Chondrocyte (in vitro differentiated cells): ENCODE data around the gene UBA52. TPM values are rescaled to one million over a fixed set of nuclear protein-coding genes. Genes with fewer than 3 reads are reported as not detected.

ENCODE experiments used
- DNase-seq: peaks from one replicate; pipeline ENCODE4 v3.0.0; 2021; ENCODE audit warnings: mixed read lengths, low spot score
- H3K27ac Mint-ChIP-seq: one replicate; pipeline ENCODE4 v1.8.0; 2021; ENCODE audit warnings: mild to moderate bottlenecking, moderate library complexity, mixed read lengths; ENCODE audit not compliant: unreplicated experiment
- H3K27me3 Mint-ChIP-seq: 2 replicates; pipeline ENCODE4 v1.8.0; 2021; ENCODE audit warnings: low read depth, mixed read lengths
- H3K36me3 Mint-ChIP-seq: 2 replicates; pipeline ENCODE4 v1.8.0; 2021; ENCODE audit warnings: low read depth, mixed read lengths
- H3K4me1 Mint-ChIP-seq: 2 replicates; pipeline ENCODE4 v1.8.0; 2021; ENCODE audit warnings: low read depth, mild to moderate bottlenecking, mixed read lengths
- H3K4me3 Mint-ChIP-seq: one replicate; pipeline ENCODE4 v1.8.0; 2021; ENCODE audit warnings: mild to moderate bottlenecking, moderate library complexity, mixed read lengths; ENCODE audit not compliant: unreplicated experiment
- H3K9me3 Mint-ChIP-seq: 2 replicates; pipeline ENCODE4 v1.8.0; 2021; ENCODE audit warnings: low read depth, mixed read lengths
- CTCF ChIP-seq: fragments of 200-600 bp; sonication (generic); IDR thresholded peaks from 2 replicates; pipeline ENCODE4 v1.5.0; 2021; ENCODE audit warnings: antibody characterized with exemption, mild to moderate bottlenecking, moderate library complexity
- total RNA-seq: library from RNA; stranded (reverse); gene quantifications from 3 replicates; pipeline ENCODE4 v1.2.1, GENCODE V29; 2021

UBA52 gene
- total RNA-seq, 1 donor from 2014 or later: 749 TPM

DNA sequence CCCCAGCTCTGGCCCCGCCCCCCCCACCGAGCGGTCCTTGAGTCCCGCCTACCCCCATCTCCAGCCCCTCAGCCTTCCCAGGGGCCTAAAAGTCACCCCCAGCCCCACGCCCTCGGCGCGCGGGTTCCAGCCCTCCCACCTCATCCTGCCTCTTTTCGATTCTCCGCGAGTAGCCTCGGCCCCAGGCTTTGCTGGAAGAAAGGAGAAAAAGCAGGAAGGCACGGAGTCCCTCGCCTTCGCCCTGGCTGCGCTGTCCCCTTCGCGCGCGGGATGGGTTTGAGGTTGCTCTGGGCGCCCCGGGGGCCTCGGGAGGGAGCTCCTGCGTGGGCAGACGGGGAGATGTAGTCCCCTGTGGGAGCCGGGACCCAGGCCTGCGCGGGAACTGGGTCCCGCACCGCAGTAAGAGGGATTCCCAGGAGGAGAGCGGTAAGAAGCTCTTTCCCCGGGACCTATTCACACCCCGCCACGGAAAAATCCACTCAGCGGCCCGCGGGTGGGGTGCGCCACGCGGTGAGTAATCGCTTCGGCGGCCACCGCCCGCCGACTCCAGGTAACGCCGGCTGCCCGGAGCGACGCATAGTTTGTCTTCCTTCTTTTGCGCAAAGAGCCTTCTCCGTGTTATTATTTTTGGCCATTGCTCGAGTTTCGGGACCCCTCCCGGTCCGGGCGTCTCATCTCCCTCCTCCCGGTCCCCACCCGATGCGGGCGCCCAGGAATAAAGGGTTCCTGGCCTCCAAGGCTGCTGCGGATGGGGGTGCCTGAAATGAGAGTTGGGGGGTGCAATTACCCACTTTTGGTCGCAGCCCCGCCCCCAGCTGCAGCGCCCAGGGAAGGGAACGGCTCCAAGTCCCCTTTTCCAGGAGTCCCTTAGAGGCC is 35.8 kb downstream of the UBA52 start:
- Mint-ChIP-seq H3K36me3 (peaks cover 3% of the 10 kb centered on the region), H3K9me3 (no peaks in the 10 kb centered on the region), H3K4me1 (peaks cover 26% of the 10 kb centered on the region), H3K27me3 (peaks cover 51% of the 10 kb centered on the region), H3K27ac (no peak overlapping the region), H3K4me3 (peak overlapping the region; percentile 53)
- no peak for DNase-seq
- TF ChIP-seq CTCF: no peak

GRCh38 chr19:18608102-18608804 is 36.6 kb downstream of the UBA52 start:
- H3K27ac Mint-ChIP-seq: no peak overlapping the region
- H3K36me3 Mint-ChIP-seq: peaks cover 3% of the 10 kb centered on the region
- H3K4me1 Mint-ChIP-seq: peaks cover 25% of the 10 kb centered on the region
- no peak for TF ChIP-seq CTCF
- no peak for DNase-seq
- no peaks in the 10 kb centered on the region for H3K9me3 Mint-ChIP-seq
- peaks cover 48% of the 10 kb centered on the region for H3K27me3 Mint-ChIP-seq
- no peak overlapping the region for H3K4me3 Mint-ChIP-seq

DNA sequence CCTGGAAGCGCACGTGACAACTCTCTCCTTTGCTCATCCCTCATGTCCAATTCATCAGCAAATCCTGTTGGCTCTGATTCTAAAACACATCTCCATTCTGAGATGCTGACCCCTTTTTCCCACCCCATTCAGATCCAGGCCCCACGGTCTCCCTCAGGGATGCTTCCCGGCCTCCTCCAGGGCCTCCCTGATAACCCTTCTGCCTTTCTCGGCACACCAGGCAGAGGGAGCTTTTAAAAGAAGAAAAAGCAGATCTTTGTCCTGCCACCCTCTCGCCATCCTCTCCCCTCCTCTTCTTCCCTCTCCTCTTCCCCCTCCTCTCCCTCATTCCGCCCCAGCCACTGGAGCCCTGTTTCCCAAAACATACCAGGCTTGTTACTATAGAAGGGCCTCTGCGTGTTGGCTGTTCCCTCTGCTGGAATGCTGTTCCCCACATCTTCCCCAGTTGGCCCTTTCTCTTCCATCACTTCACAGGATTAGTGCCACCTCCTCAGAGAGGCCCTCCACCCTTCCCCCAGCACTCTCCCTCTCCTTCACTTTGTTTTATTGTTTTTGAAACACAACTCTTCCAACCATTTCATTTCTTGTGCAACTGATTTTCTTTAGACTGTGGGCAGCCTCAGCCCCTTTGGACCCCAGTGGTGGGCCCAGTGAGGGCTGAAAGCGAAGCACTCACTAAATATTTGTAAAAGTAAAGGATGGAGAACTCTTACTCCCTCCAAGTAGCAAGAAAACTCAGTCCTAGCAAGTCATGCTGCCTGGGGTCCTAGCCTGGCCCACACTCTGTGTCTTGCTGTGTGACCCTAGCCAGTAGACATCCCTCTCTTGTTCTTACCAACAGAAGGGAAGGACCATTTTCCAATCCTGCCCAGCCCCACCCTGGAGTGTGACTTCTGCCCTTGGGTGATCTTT is 37.4 kb downstream of the UBA52 start:
- H3K36me3 Mint-ChIP-seq: peaks cover 3% of the 10 kb centered on the region
- H3K4me3 Mint-ChIP-seq: no peak overlapping the region
- H3K4me1 Mint-ChIP-seq: peaks cover 26% of the 10 kb centered on the region
- no peaks in the 10 kb centered on the region for H3K9me3 Mint-ChIP-seq
- H3K27me3 Mint-ChIP-seq: peaks cover 50% of the 10 kb centered on the region
- H3K27ac Mint-ChIP-seq: no peak overlapping the region
- DNase-seq: no peak
- no peak for TF ChIP-seq CTCF

DNA sequence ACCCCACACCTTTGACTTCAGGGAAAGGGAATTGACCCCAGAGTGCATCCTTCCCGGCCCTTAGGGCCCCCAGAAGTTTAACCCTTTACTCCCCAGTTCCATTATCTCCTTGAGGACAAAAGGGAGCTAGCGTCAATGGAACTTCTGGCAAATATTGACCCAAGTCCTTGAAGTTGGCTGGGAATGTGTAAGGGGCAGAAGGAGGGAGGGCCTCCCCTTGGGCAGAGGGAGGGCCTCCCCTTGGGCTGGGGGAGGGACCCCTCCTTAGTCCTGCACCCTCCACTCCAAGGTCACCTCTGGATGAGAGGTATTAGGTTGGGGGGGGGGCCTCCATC is 38.0 kb downstream of the UBA52 start:
- no peak for DNase-seq
- no peak overlapping the region for H3K27ac Mint-ChIP-seq
- peaks cover 56% of the 10 kb centered on the region for H3K27me3 Mint-ChIP-seq

More for the DNA sequence above, 38.0 kb downstream of the UBA52 start:
- H3K4me3 Mint-ChIP-seq: no peak overlapping the region
- TF ChIP-seq CTCF: no peak
- peaks cover 26% of the 10 kb centered on the region for H3K4me1 Mint-ChIP-seq
- peaks cover 3% of the 10 kb centered on the region for H3K36me3 Mint-ChIP-seq
- no peaks in the 10 kb centered on the region for H3K9me3 Mint-ChIP-seq
